ENCODE results near the gene UMODL1.

The UMODL1 gene

DNA sequence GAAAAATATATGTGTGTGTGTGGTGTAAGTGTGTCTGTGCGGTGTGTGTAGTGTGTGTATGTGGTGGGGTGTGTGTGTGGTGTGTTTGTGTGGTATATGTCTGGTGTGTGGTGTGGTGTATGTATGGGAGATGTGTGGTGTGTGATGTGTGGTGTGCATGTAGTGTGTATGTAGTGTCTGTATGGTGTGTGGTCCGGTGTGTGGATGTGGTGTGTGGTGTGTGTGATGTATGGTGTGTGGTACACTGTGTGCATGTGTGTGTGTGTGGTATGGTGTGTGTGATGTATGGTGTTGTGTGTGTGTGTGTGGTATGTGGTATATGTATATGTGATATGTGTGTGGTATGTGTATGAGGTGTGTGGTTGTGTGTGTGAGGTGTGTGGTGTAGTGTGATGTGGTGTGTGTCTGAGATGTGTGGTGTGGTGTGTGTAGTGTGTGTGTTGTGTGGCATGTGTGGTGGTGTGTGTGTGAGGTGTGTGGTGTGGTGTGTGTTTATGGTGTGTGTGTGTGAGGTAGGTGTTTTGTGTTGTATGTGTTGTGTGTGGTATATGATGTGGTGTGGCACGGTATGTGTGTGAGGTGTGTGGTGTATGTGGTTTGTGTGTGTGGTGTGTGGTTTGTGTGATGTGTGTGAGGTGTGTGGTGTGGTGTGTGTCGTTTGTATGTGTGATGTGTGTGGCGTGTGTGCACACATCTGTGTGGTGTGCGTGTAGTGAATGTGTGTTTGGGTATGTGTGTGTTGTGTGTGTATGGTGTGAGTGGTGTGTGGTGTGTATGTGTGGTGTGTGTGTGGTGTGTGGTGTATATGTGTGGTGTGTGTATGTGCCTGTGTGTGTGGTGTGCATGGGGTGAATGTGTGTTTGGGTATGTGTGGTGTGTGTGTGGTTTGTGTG is 112.5 kb downstream of the UMODL1 start:
- DNase-seq (ENCODE audit: low read depth), result no peak
- TF ChIP-seq, protein P1, sequence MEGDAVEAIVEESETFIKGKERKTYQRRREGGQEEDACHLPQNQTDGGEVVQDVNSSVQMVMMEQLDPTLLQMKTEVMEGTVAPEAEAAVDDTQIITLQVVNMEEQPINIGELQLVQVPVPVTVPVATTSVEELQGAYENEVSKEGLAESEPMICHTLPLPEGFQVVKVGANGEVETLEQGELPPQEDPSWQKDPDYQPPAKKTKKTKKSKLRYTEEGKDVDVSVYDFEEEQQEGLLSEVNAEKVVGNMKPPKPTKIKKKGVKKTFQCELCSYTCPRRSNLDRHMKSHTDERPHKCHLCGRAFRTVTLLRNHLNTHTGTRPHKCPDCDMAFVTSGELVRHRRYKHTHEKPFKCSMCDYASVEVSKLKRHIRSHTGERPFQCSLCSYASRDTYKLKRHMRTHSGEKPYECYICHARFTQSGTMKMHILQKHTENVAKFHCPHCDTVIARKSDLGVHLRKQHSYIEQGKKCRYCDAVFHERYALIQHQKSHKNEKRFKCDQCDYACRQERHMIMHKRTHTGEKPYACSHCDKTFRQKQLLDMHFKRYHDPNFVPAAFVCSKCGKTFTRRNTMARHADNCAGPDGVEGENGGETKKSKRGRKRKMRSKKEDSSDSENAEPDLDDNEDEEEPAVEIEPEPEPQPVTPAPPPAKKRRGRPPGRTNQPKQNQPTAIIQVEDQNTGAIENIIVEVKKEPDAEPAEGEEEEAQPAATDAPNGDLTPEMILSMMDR (IDR thresholded peaks at IDR 0.05; ENCODE audit: insufficient read depth, low read depth, low read length, missing control alignments), result no peak
- no peak overlapping the region for H3K4me3 ChIP-seq (ENCODE audit: low read length)

DNA sequence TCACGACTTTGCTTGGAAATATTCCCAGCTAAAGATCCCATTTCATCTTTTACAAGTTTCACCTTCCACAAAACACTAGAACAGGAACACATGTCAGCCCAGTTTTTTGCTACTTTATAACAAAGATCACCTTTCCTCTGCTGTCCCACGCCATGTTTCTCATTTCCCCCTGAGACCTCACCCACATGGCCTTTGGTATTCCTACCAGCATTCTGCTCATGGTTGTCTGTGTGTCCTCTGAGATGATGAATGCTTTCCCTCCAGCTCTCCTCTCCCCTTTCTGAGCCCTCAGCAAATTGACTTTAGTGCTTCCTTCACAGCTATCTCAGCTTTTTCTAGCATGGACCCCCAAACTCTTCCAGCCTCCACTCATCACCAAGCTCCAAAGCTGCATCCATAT is 115.5 kb downstream of the UMODL1 start:
- H3K4me3 ChIP-seq (ENCODE audit: low read length), result no peak overlapping the region
- TF ChIP-seq, protein P1 (IDR thresholded peaks at IDR 0.05; ENCODE audit: insufficient read depth, low read depth, low read length, missing control alignments), result no peak
- DNase-seq (ENCODE audit: low read depth), result no peak

DNA sequence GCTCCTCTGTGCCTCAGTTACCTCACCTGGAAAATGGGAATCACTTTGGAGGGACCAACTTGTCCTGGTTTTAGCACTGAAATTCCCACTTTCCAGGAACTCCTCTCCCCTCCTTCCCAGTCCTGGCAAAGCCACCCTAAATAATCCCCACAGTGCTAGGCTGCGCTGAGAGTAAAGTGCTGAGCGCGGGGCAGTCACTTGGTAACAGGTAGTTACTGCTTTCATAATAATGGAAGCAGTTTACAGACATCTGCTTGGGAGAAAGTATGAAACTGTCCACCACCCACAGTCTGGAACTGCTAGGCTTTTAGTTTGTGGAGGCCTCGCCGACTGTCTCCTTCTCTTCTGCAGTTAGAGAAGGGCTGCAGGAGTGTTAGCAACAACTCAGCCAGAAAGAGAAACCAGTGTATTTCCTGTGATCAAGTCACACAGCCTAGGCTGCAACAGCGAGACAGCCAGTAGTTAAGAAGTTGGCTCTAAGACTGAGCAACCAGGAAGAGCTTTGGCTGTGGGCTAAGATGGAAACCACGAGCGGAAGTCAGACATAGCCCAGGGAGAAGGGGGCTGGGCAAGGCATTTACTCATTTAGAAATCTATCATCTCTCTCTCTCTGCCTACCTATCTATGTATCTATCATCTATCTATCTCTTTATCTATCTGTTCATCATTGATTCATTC is 117.0 kb downstream of the UMODL1 start:
- DNase-seq (ENCODE audit: low read depth), result peak; percentile 46
- TF ChIP-seq, protein P1 (IDR thresholded peaks at IDR 0.05; ENCODE audit: insufficient read depth, low read depth, low read length, missing control alignments), result no peak
- H3K4me3 ChIP-seq (ENCODE audit: low read length), result no peak overlapping the region

DNA sequence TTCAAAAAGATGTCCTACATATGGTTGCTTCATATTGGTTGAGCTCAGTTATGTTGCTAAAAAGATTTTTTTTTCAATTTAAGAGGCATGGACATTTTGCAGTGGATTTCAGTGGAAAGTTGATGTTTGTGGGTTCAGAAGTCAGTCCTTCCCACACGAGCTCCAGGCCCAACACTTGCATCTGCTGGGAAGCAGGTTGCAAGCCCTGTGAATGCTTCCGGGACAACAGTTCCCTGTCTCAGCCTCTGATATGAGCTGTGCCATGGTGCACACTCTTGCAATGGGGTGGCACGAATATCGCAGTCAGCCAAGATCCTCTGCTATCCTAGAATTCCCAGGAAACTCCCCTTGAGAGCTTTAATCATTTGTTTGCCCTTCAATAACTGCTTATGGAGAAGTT is 117.5 kb downstream of the UMODL1 start:
- no peak overlapping the region for H3K4me3 ChIP-seq (ENCODE audit: low read length)
- no peak for DNase-seq (ENCODE audit: low read depth)
- TF ChIP-seq, protein P1 (IDR thresholded peaks at IDR 0.05; ENCODE audit: insufficient read depth, low read depth, low read length, missing control alignments), result no peak

DNA sequence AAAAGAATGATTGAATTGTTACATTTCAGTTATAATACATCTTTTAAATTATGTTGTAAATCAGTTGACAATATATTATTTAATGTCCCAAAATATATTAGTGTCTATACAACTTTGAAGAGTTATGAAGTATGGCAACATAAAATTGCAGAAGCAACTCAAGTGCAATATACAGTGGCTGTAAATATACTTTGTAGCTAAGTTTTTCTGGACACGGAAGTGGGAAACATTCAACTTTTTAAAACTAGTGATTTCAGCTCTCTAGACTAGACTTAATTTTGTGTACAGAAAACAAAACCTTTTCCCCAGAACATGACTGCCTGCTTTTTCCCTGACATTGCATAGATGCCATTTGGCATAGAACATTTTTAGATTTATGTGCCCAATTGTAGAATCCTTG is 118.3 kb downstream of the UMODL1 start:
- no peak for DNase-seq (ENCODE audit: low read depth)
- no peak overlapping the region for H3K4me3 ChIP-seq (ENCODE audit: low read length)
- TF ChIP-seq, protein P1 (IDR thresholded peaks at IDR 0.05; ENCODE audit: insufficient read depth, low read depth, low read length, missing control alignments), result no peak

DNA sequence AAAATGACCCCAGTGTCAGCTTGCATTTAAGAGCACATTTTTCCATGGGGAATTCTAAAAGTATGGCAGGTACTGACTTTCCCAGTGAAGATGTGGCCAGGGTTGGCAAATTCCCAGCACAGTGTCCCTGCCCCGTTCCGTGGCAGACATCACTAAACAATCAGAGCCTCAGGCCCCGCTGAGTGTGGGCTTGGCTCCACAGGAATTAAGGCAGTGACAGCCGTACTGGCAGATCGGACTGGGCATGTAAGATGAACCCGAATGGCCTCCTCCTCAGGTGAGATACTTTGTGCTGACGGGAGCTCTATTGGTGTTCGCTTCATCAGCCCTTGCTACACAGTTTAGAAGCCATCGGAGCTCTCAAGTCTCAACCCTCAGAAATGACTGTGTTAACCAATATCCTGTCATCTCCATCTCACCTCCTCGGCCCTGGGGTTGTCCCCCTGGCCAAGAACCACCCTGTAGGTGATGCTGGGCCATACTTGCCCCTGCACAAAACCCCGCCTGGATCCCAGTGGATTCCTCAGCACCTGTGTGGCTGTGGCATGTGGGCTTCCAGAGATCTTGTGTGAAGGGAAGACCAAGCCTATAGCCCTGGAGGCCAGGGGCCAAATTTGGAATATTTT is 118.9 kb downstream of the UMODL1 start:
- TF ChIP-seq, protein P1 (IDR thresholded peaks at IDR 0.05; ENCODE audit: insufficient read depth, low read depth, low read length, missing control alignments), result no peak
- H3K4me3 ChIP-seq (ENCODE audit: low read length), result no peak overlapping the region
- no peak for DNase-seq (ENCODE audit: low read depth)

All from epithelial cell of esophagus (primary cell).